A673 (cell line): ENCODE data around the gene ISCA2. TPM values are rescaled to one million over a fixed set of nuclear protein-coding genes. Genes with fewer than 3 reads are reported as not detected.

ENCODE experiments used
- BruUV-seq: library from RNA; stranded (reverse); fragments of 400-500 nt; replicated peaks from 2 replicates; lab custom pipeline; 2021; lab: Mats Ljungman, UMichigan
- CTCF ChIA-PET: fragments of 300-600 bp; sonication (Branson Sonifier 250); formaldehyde crosslinking; loops from one replicate; lab custom pipeline; 2022; ENCODE audit warnings: antibody characterized with exemption; lab: Charles Lee
- POLR2A ChIA-PET: fragments of 300-600 bp; sonication (Branson Sonifier 250); formaldehyde crosslinking; loops from one replicate; lab custom pipeline; 2022; ENCODE audit warnings: antibody characterized with exemption; ENCODE audit not compliant: low non-redundant PET; lab: Charles Lee
- DNase-seq: peaks from one replicate; pipeline ENCODE4 v3.0.0-alpha.2; 2015; ENCODE audit warnings: low spot score
- H3K27ac ChIP-seq: fragments of 200-600 bp; sonication (generic); 2 replicates; pipeline ENCODE4 v1.5.1; 2016; ENCODE audit warnings: mixed run types, low read depth, mild to moderate bottlenecking, mixed read lengths, antibody characterized with exemption, low read length; ENCODE audit not compliant: poor library complexity, severe bottlenecking
- H3K27me3 ChIP-seq: fragments of 200-600 bp; sonication (generic); replicated peaks from 2 replicates; pipeline ENCODE4 v1.6.1; 2017; ENCODE audit warnings: mixed run types, low read depth, mild to moderate bottlenecking, mixed read lengths, antibody characterized with exemption, low read length; ENCODE audit not compliant: insufficient read depth, poor library complexity
- H3K36me3 ChIP-seq: fragments of 200-600 bp; sonication (generic); 2 replicates; pipeline ENCODE4 v1.6.1; 2016; ENCODE audit warnings: mixed run types, mild to moderate bottlenecking, mixed read lengths, antibody characterized with exemption, low read length; ENCODE audit not compliant: insufficient read depth, poor library complexity, severe bottlenecking
- H3K4me1 ChIP-seq: fragments of 200-600 bp; sonication (generic); 2 replicates; pipeline ENCODE4 v1.6.1; 2017; ENCODE audit warnings: mixed run types, mild to moderate bottlenecking, mixed read lengths, antibody characterized with exemption, low read length; ENCODE audit not compliant: insufficient read depth, poor library complexity, severe bottlenecking
- H3K4me3 ChIP-seq: fragments of 200-600 bp; sonication (generic); 2 replicates; pipeline ENCODE4 v1.5.1; 2016; ENCODE audit warnings: low read depth, mixed run types, mild to moderate bottlenecking, mixed read lengths, low read length; ENCODE audit not compliant: poor library complexity, severe bottlenecking
- H3K9me3 ChIP-seq: fragments of 200-600 bp; sonication (generic); 2 replicates; pipeline ENCODE4 v1.6.1; 2016; ENCODE audit warnings: mixed run types, low read depth, mild to moderate bottlenecking, mixed read lengths, antibody characterized with exemption, low read length; ENCODE audit not compliant: poor library complexity, severe bottlenecking
- CTCF ChIP-seq: fragments of 300-800, 200-600 bp; sonication (generic); conservative IDR thresholded peaks from 2 replicates; pipeline ENCODE4 v1.5.1; 2017; ENCODE audit warnings: low read depth, mild to moderate bottlenecking, antibody characterized with exemption, low read length, moderate library complexity, mixed read lengths
- EZH2 ChIP-seq: fragments of 200-600 bp; sonication (generic); IDR thresholded peaks from 2 replicates; pipeline ENCODE4 v1.6.1; 2017; ENCODE audit warnings: borderline replicate concordance, low read depth, mild to moderate bottlenecking, mixed read lengths, antibody characterized with exemption, low read length; ENCODE audit not compliant: poor library complexity, severe bottlenecking
- intact Hi-C: fragments of 100-400 bp; cut with micrococcal nuclease; formaldehyde crosslinking; loops from one replicate; pipeline ENCODE4 v1.10.0; 2022; ENCODE audit not compliant: unreplicated experiment
- total RNA-seq: library from RNA; stranded (reverse); gene quantifications from 2 replicates; pipeline ENCODE4 v1.2.3, GENCODE V29; 2021

The ISCA2 gene
- total RNA-seq, 1 experiment from 2014 or later, result 25.5 TPM

DNA sequence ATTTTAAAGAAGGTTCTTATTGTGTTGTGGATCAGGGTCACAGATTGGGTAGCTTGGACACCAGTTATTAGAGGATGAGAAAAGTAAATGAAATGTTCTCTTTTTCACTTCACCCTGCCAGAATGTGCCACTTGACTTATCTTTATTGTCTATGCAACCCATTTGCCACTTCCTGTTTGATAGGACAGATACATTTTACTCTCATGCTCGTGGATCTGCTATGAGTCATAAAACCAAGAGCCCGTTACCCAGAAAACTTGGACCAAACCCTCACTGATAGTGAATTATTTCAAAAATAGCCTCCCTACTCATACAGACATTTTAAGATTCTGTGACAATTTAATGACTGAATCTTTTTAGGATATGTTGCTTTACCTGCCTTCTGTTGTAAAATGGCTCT is 1.8 kb downstream of the ISCA2 start:
- CTCF ChIA-PET, result no interaction called here
- Histone ChIP-seq H3K27me3 (no peaks in the 10 kb centered on the region), H3K36me3 (peaks cover 6% of the 10 kb centered on the region), H3K4me1 (peaks cover 17% of the 10 kb centered on the region), H3K4me3 (no peak overlapping the region), H3K27ac (no peak overlapping the region), H3K9me3 (no peaks in the 10 kb centered on the region)
- BruUV-seq, result no TSS peak
- intact Hi-C loops, result no loop called here
- POLR2A ChIA-PET, result no interaction called here
- DNase-seq, result no peak
- TF ChIP-seq EZH2, result no peak
- TF ChIP-seq CTCF, result no peak

DNA sequence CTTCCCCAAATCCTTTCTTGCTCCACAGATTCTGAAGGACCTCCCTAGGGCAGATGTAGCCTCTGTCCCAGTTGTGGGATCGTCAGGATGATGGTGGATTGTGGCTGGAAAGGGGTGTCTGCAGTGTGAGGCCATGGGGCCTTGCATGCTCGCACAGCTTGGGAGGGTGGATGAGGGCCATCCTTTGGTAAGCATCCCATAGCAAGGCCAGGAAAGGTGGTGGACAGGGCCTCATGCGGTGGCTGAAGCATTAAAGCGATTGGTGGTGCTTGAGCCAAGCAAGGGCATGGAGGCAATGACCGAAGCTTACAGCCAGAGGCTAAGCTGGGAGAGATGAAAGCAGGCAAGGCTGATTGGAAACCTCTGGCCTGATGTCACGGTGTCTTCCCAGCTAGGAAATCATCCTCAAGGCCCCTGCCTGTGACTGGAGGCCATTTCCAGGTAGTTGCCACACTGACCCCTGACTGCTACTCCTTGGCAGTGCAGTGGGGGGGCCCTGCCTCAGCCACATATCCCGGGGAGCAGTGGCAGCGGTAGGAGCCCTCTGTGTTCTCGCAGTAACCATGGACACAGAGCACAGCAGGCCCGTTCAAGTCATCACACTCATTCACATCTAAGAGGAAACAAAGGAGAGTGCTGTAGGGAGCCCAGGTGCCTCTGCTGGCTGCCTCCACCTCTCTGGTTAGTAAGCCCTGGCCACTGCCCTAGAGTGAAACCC is 7.0 kb downstream of the ISCA2 start:
- no peaks in the 10 kb centered on the region for H3K9me3 ChIP-seq
- CTCF ChIA-PET, result interaction anchor here (0.5 kb wide), 1 partner anchor 15 kb away, joined by 3 read pairs; no protein-coding TSS in a partner anchor
- no peak for DNase-seq
- H3K4me3 ChIP-seq, result no peak overlapping the region
- no TSS peak for BruUV-seq
- intact Hi-C loops, result no loop called here
- H3K27me3 ChIP-seq, result no peaks in the 10 kb centered on the region
- no peaks in the 10 kb centered on the region for H3K4me1 ChIP-seq
- no peaks in the 10 kb centered on the region for H3K36me3 ChIP-seq
- POLR2A ChIA-PET, result no interaction called here
- H3K27ac ChIP-seq, result no peak overlapping the region
- no peak for TF ChIP-seq CTCF
- no peak for TF ChIP-seq EZH2

DNA sequence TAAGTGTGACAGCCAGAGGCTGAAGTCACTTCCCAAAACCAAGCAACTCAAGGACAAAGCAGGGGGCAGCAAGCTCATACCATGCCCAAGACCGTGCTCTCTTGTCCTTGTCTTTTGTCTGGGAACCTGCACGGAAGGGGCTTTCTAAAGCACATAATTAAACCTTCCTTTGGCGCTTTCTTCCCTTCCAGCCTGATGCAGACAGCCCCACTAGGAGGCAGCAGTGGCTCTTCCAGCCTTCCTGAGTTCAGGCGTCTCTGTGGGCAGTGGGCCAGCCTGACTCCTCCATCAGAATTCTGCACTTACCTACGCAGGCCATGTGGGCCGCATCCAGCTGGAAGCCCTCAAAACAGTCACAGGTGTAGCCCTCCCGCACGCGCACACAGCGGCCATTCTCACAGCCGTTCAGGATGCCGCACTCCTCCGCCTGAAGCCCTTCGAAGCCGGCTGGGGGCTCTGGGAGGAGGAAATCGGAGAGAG is 7.6 kb downstream of the ISCA2 start:
- no peaks in the 10 kb centered on the region for H3K36me3 ChIP-seq
- H3K9me3 ChIP-seq, result no peaks in the 10 kb centered on the region
- ChIA-PET CTCF (interaction anchor here (0.5 kb wide), 1 partner anchor 16 kb away, joined by 3 read pairs; no protein-coding TSS in a partner anchor), POLR2A (no interaction called here)
- no peaks in the 10 kb centered on the region for H3K4me1 ChIP-seq
- H3K27me3 ChIP-seq, result no peaks in the 10 kb centered on the region
- no peak overlapping the region for H3K27ac ChIP-seq
- intact Hi-C loops, result no loop called here
- TF ChIP-seq CTCF (peak; percentile 77), EZH2 (no peak)
- peak; percentile 77 for DNase-seq
- BruUV-seq, result no TSS peak
- H3K4me3 ChIP-seq, result no peak overlapping the region
